ENCODE measurements around the gene PGBD4.
"Not testable (repeated sequence)": the region's sequence is repeated elsewhere in the genome, so short reads cannot be mapped to it uniquely, and the experiment has no call there.

Gene PGBD4

DNA sequence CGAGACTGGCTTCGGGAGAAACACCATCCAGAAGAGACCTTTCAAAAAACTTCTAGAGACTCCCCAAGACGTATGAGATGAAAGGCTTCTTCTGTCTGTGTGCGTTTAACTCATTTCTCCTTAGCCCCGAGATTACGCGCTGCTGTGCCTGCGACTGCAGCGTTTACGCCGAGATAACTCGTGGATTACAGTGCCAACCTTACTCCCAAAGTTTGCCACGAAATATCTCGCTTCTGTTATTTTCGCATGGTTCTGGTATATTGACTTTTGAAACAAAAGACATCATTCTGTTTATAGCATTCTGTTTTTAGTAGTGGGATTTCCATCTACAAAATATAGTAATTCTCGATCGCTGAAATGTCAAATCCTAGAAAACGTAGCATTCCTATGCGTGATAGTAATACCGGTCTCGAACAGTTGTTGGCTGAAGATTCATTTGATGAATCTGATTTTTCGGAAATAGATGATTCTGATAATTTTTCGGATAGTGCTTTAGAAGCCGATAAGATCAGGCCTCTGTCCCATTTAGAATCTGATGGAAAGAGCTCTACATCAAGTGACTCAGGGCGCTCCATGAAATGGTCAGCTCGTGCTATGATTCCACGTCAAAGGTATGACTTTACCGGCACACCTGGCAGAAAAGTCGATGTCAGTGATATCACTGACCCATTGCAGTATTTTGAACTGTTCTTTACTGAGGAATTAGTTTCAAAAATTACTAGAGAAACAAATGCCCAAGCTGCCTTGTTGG, 467 bp downstream of the PGBD4 start:
- Mint-ChIP-seq H3K4me1 (peaks cover 40% of the 10 kb centered on the region), H3K9me3 (peaks cover 3% of the 10 kb centered on the region), H3K27ac (peak overlapping the region; percentile 98), H3K36me3 (peaks cover 19% of the 10 kb centered on the region), H3K27me3 (no peaks in the 10 kb centered on the region), H3K4me3 (peak overlapping the region; percentile 99)

DNA sequence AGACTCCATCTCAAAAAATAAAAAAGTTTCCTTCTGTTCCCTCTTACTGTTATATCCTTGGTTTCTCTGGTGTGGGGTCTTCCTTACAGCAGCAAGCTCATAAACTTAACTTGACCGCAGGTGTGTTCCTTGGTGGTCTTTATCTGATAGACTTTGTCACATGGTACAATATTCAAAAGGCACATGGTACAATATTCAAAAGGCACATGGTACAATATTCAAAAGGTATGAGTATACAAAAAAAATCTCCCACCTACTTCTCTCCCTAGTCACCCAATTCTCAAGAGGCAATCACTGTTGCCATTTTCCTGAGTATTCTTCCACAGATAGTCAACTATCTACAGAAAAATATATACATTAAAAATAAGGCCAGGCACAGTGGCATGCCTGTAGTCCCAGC, 4.5 kb downstream of the PGBD4 start:
- Mint-ChIP-seq H3K4me3 (no peak overlapping the region), H3K27me3 (no peaks in the 10 kb centered on the region), H3K27ac (no peak overlapping the region), H3K36me3 (peaks cover 19% of the 10 kb centered on the region), H3K4me1 (peaks cover 17% of the 10 kb centered on the region), H3K9me3 (peaks cover 3% of the 10 kb centered on the region)

DNA sequence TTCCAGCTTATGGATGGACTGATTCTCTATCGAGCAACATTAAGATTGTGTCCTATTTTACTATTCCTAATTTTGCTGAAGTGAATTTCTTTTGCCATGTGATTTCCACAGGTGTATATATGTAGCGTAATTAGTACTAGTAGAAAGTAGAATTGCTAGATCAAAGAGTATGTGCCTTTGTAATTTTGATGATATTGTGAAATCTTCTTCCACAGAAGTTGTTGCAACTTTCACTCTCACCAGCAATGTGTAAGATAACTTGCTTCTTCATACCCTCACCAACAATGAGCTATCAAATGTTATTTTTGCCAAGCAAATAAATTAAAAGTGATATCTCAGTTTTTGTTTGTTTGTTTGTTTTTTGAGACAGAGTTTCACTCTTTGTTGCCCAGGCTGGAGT, 5.4 kb downstream of the PGBD4 start:
- no peaks in the 10 kb centered on the region for H3K27me3 Mint-ChIP-seq
- no peak overlapping the region for H3K4me3 Mint-ChIP-seq
- no peak overlapping the region for H3K27ac Mint-ChIP-seq
- H3K9me3 Mint-ChIP-seq = peaks cover 3% of the 10 kb centered on the region
- peaks cover 16% of the 10 kb centered on the region for H3K36me3 Mint-ChIP-seq
- peaks cover 9% of the 10 kb centered on the region for H3K4me1 Mint-ChIP-seq

DNA sequence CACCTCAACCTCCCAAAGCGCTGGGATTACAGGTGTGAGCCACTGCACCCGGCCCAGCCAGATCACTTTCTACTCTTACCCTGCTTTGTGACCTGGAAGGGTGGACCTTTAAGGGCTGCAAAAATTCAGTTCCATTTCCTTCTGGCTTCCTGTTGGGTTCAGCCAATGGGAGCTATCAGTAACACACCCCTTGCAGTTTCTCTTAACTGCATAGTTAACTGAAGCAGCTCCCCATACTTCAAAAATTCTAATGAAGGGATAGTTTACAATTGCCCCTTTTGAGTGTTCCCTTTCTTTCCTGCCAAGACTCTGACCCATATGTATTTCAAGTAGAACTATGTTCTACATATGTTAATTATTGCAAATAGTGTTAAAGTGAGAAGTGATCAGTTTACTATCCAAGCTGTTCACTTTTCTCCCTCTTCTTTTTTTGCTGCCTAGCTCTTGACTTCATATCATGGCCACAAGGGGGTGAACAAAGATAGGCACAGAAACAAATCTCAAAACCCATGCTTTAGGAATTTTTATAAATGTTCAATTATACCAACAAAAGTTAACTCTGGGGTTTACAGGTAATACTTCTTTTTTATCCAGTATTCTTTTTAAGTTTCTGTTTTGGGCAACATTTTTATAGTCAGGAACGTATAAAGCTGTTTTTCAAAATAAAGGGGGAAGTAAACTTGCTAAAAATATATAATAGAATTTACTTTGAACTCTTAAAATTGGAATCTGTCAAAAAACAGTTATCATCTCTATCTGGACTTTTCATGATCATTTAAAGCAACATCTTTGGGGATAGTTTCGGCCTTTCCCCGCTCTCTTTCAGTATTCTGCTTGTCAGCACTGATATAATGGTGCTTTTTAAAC, 8.1 kb downstream of the PGBD4 start:
- Mint-ChIP-seq H3K9me3 (peaks cover 3% of the 10 kb centered on the region), H3K27me3 (no peaks in the 10 kb centered on the region), H3K4me3 (no peak overlapping the region), H3K36me3 (peaks cover 3% of the 10 kb centered on the region), H3K27ac (no peak overlapping the region), H3K4me1 (no peaks in the 10 kb centered on the region)

DNA sequence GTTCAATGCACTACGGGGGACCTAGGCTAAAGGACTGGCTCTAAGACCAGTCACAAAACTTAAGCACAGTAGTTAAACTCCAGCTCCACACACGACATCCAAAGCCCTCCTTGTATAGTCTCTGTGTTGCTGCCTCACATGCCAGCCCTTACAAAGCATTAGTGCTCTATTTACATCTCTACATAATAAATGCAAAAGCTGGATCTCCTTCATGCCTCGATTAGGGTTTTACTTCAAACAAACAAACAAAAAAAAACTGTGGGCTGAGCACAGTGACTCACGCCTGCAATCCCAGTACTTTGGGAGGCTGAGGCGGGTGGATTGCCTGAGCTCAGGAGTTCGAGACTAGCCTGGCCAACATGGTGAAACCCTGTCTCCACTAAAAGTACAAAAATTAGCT, 9.6 kb downstream of the PGBD4 start:
- Mint-ChIP-seq H3K36me3 (peaks cover under 1% of the 10 kb centered on the region), H3K4me1 (no peaks in the 10 kb centered on the region), H3K27ac (no peak overlapping the region), H3K9me3 (peaks cover under 1% of the 10 kb centered on the region), H3K27me3 (no peaks in the 10 kb centered on the region), H3K4me3 (no peak overlapping the region)

DNA sequence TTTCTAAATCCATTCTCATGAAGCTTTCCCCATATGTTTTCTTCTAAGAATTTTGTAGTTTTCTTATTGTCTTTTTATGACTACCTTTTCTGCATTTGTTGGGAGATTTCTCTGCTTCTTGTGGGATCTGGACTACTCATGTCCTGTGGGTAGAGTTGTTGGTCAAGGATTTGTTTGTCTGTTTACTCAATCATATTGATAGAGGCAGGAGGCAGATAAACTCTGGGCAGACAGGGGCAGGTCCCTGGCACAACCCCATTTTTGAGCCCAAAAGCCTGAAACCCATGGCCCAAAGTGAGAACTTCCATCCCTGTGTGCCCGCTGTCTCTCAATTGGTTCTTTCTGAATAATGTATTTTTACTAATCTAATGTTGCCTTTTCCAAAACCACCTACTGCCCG, 12.3 kb downstream of the PGBD4 start:
- no peak overlapping the region for H3K4me3 Mint-ChIP-seq
- H3K36me3 Mint-ChIP-seq = no peaks in the 10 kb centered on the region
- H3K27me3 Mint-ChIP-seq = peaks cover 4% of the 10 kb centered on the region
- H3K4me1 Mint-ChIP-seq = no peaks in the 10 kb centered on the region
- no peak overlapping the region for H3K27ac Mint-ChIP-seq
- no peaks in the 10 kb centered on the region for H3K9me3 Mint-ChIP-seq

DNA sequence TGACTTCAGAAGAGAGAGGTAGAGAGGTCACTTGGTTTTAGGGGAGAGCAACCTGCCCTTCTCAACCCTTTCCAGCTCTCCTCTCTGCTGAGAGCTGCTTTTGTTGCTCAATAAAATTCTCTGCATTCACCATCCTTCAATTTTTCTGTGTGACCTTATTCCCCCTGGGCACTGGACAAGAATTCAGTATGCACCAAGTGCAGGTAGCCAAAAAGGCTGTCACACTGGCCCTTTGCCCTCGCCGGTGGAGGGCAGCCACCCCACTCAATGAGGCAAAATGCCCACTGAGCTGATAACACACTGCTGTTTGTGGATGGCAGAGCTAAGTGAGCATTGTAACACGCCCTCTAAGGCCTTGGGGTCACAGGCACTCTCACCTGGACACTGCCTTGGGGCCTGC, 12.9 kb downstream of the PGBD4 start:
- H3K9me3 Mint-ChIP-seq = no peaks in the 10 kb centered on the region

DNA sequence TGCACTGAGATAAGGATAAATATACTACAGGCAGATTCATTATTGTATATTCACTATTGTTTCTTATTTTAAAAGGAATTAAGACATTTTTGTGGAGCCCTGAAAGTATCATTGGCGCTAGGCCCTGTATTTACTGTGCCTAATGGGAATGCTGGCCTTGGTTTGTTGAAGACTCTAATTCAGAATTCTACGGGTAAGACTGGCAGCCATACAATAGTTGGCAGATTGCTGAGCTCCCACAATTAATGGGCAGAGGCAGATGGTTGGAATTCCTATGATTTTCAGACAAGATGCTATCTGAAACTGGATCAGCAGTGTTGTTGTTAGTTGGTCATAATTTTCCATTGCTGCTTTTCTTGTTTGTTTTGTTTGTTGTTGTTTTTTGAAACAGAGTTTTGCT, 14.7 kb downstream of the PGBD4 start:
- H3K27ac Mint-ChIP-seq = no peak overlapping the region
- no peaks in the 10 kb centered on the region for H3K4me1 Mint-ChIP-seq
- peaks cover 15% of the 10 kb centered on the region for H3K27me3 Mint-ChIP-seq
- H3K4me3 Mint-ChIP-seq = no peak overlapping the region
- no peaks in the 10 kb centered on the region for H3K36me3 Mint-ChIP-seq
- H3K9me3 Mint-ChIP-seq = no peaks in the 10 kb centered on the region

More for the DNA sequence above, 12.9 kb downstream of the PGBD4 start:
- Mint-ChIP-seq H3K4me1 (no peaks in the 10 kb centered on the region), H3K27me3 (peaks cover 4% of the 10 kb centered on the region), H3K27ac (no peak overlapping the region), H3K4me3 (no peak overlapping the region), H3K36me3 (no peaks in the 10 kb centered on the region)

DNA sequence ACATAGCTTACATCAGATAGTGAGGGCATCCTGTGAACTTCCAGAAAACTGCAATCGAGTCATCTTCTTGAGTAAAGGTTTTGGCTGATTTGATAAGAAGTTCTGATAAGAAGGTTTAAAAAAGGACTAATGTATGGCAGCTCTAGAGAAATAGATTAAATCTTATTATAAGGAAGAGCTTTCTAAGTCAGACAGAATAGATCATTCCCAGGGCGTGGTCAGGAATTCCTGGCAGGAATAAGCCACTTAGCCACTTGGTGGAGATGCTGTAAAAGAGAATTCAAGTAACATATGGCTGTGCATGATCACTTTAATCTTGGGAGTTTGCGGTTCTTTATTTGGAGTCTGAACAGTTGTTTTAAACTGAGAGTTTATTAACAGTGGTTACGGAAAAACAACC, 17.4 kb downstream of the PGBD4 start:
- Mint-ChIP-seq H3K4me3 (no peak overlapping the region), H3K27ac (no peak overlapping the region), H3K9me3 (no peaks in the 10 kb centered on the region), H3K27me3 (peaks cover 18% of the 10 kb centered on the region), H3K4me1 (no peaks in the 10 kb centered on the region), H3K36me3 (no peaks in the 10 kb centered on the region)

DNA sequence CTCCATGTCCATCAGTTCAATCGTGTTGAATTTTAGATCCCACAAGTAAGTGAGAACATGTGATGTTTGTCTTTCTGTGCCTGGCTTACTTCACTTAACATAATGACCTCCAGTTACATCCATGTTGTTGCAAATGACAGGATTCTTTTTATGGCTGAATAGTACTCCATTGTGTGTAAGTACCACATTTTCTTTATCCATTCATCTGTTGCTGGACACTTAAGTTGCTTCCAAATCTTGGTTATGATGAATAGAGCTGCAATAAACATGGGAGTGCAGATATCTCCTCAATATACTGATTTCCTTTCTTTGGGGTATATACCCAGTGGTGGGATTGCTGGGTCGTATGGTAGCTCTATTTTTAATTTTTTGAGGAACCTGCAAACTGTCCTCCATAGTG, 18.5 kb downstream of the PGBD4 start:
- not testable (repeated sequence) for H3K4me3 Mint-ChIP-seq, H3K36me3 Mint-ChIP-seq, H3K27ac Mint-ChIP-seq, H3K4me1 Mint-ChIP-seq, H3K9me3 Mint-ChIP-seq
- peaks cover 18% of the 10 kb centered on the region for H3K27me3 Mint-ChIP-seq

DNA sequence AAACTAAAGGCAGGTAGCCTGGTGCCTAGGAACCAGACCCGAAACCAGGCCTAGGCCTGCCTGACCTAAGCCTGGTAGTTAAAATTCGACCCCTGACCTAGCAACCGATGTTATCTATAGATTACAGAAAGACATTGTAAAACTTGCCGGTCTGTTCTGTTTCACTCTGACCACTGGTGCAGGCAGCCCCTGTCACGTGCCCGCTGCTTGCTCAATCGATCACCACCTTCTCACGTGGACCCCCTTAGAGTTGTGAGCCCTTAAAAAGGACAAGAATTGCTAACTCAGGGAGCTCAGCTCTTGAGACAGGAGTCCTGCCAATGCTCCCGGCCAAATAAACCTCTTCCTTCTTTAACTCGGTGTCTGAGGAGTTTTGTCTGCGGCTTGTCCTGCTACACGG, 19.9 kb downstream of the PGBD4 start:
- H3K4me1 Mint-ChIP-seq, H3K9me3 Mint-ChIP-seq: not testable (repeated sequence)

DNA sequence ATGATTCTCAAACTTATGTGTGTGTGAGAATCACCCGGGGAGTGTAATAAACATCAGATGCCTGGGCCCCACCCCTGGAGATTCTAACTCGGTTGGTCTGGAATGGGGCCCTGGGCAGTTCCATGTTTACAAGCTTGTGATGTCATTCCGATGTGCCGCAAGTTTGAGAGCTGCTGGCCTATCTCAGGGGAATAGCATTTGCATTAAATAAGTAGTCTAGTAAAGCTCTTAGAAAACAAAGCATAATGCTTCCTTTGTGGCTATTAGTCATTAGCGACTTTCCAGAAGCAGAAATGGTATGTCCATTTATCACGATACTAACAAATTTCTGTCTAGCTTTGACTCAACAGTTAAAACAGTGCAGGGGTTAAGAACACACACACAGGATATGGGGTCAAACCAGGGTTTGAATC, 20.9 kb downstream of the PGBD4 start:
- H3K9me3 Mint-ChIP-seq = no peaks in the 10 kb centered on the region
- peaks cover 14% of the 10 kb centered on the region for H3K27me3 Mint-ChIP-seq
- H3K27ac Mint-ChIP-seq = no peak overlapping the region
- H3K4me3 Mint-ChIP-seq = no peak overlapping the region
- H3K36me3 Mint-ChIP-seq = no peaks in the 10 kb centered on the region
- no peaks in the 10 kb centered on the region for H3K4me1 Mint-ChIP-seq

More for the DNA sequence above, 19.9 kb downstream of the PGBD4 start:
- peaks cover 18% of the 10 kb centered on the region for H3K27me3 Mint-ChIP-seq
- not testable (repeated sequence) for H3K36me3 Mint-ChIP-seq, H3K4me3 Mint-ChIP-seq, H3K27ac Mint-ChIP-seq

DNA sequence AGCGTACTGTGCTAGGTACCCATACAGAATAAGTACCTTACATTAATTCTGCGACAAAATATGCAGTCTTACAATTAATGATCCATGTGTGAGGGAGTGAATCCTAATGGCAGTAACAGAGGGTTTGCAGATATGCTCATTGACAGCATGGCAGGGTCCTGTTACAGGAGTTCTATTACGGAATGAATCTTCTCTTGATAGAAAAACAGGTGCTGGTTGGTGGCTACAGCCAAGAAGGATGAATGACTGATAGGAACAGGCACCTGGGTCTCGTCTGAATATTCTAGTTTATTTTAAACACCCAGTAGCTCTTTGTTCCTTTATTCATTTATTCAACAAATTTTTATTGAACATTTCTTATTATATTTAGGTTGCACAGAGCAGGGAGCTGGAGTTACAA, 22.8 kb downstream of the PGBD4 start:
- Mint-ChIP-seq H3K9me3 (no peaks in the 10 kb centered on the region), H3K27ac (no peak overlapping the region), H3K27me3 (peaks cover 14% of the 10 kb centered on the region), H3K36me3 (no peaks in the 10 kb centered on the region), H3K4me3 (no peak overlapping the region), H3K4me1 (no peaks in the 10 kb centered on the region)

DNA sequence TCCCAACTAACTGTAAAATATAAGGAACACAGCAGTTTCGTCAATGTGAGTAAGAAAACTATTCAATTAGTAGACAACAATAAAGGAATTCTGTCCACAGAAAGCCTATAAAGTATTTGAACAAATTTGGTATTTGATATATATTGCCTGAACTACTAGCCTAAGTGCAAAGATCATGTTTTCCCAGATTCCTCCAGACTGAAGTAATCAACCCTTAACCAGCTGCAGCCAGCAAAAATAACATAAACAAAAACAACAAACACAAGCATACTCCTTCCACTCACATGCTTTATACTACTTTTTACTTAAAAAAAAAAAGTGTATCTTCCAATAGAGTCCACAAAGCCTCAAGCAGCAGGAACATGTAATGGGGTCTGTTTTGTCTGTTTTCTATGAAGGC, 24.1 kb downstream of the PGBD4 start:
- H3K9me3 Mint-ChIP-seq = no peaks in the 10 kb centered on the region
- no peaks in the 10 kb centered on the region for H3K36me3 Mint-ChIP-seq
- peaks cover 6% of the 10 kb centered on the region for H3K27me3 Mint-ChIP-seq
- no peaks in the 10 kb centered on the region for H3K4me1 Mint-ChIP-seq
- H3K4me3 Mint-ChIP-seq = no peak overlapping the region
- H3K27ac Mint-ChIP-seq = no peak overlapping the region

DNA sequence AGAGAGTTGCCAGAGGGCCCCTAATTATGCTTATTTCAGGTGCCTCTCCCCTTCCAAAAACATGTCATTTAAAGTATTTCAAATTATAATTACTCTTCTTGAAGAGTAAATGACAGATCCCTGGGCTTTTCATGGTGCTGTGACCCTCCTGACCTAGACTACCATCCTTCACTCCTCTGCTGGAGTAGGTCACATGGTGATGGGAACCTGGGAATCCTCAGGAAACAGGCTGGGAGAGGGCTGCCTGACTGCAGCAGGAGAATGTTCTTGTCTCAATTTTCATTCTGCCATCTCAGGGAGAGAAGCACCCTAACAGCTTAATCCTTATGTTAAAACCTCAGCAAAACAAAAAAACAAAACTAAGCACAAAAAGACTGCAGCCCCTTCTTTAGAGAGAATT, 24.6 kb downstream of the PGBD4 start:
- Mint-ChIP-seq H3K4me3 (no peak overlapping the region), H3K27me3 (peaks cover 4% of the 10 kb centered on the region), H3K27ac (no peak overlapping the region), H3K4me1 (no peaks in the 10 kb centered on the region), H3K36me3 (no peaks in the 10 kb centered on the region), H3K9me3 (no peaks in the 10 kb centered on the region)

DNA sequence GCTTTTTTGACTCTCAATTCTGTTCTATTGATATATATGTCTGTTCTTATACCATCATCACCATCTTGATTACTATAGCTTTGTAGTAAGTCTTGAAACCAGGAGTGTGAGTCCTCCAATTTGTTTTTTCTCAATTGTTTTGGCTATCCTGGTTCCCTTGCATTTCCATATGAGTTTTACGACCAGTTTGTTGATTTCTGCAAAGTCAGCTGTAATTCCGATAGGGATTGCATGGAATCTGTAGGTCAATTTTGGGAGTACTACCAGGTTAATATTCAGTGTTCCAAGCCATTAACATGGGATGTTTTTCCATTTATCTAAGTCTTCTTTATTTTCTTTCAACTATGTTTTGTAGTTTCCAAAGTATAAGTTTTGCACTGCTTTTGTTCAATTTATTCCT, 27.0 kb downstream of the PGBD4 start:
- no peak overlapping the region for H3K4me3 Mint-ChIP-seq
- no peaks in the 10 kb centered on the region for H3K36me3 Mint-ChIP-seq
- H3K4me1 Mint-ChIP-seq = no peaks in the 10 kb centered on the region
- H3K9me3 Mint-ChIP-seq = no peaks in the 10 kb centered on the region
- no peak overlapping the region for H3K27ac Mint-ChIP-seq
- H3K27me3 Mint-ChIP-seq = no peaks in the 10 kb centered on the region

All from activated naive CD4-positive, alpha-beta T cell treated with anti-CD3 and anti-CD28 coated beads, Interleukin-2, amount 50 U/mL, for 24 hours (primary cell).